Transverse colon (tissue), 4 donors: ENCODE results near the gene KIDINS220. TPM values are rescaled to one million over a fixed set of nuclear protein-coding genes. Genes with fewer than 3 reads are reported as not detected.

ENCODE experiments used
- DNase-seq: peaks from one replicate; pipeline ENCODE4 v3.0.0-alpha.2; 2019
- H3K27ac ChIP-seq, 4 donors: fragments of 200-600 bp; sonication (generic); 2 replicates each; pipeline ENCODE4 v1.5.1; 2016 to 2018; ENCODE audit warnings: inconsistent platforms in 4 of 4
- H3K27me3 ChIP-seq: fragments of 200-600 bp; sonication (generic); 2 replicates; pipeline ENCODE4 v1.5.1; 2017; ENCODE audit warnings: inconsistent platforms
- H3K36me3 ChIP-seq, 4 donors: fragments of 200-600 bp; sonication (generic); 2 replicates each; pipeline ENCODE4 v1.5.1; 2017 to 2019; ENCODE audit warnings: inconsistent platforms in 4 of 4
- H3K4me1 ChIP-seq, 4 donors: fragments of 200-600 bp; sonication (generic); 2 replicates each; pipeline ENCODE4 v1.5.1; 2017 to 2020; ENCODE audit warnings: inconsistent platforms in 4 of 4
- H3K4me3 ChIP-seq, 4 donors: fragments of 200-600 bp; sonication (generic); 1 replicate in 1 of 4; 2 replicates in 3 of 4; pipeline versions ENCODE4 v1.5.1 to v1.6.1; 2017 to 2019; ENCODE audit warnings: inconsistent platforms in 4 of 4
- H3K9me3 ChIP-seq, 2 donors: fragments of 200-600 bp; sonication (generic); 2 replicates each; pipeline ENCODE4 v1.5.1; 2017 to 2019; ENCODE audit warnings: inconsistent platforms in 2 of 2
- EP300 ChIP-seq: sonication (generic); formaldehyde crosslinking; IDR thresholded peaks from one replicate; pipeline ENCODE4 v1.6.1; 2017; ENCODE audit warnings: antibody characterized with exemption, low read depth
- POLR2A ChIP-seq: fragments of 450-650 bp; IDR thresholded peaks from one replicate; pipeline ENCODE4 v1.6.1; 2016; ENCODE audit warnings: antibody characterized with exemption, mild to moderate bottlenecking, moderate library complexity
- POLR2AphosphoS5 ChIP-seq, 3 donors: sonication (generic); formaldehyde crosslinking; IDR thresholded peaks; one replicate each; pipeline ENCODE4 v1.6.1; 2016; ENCODE audit warnings: antibody characterized with exemption in 3 of 3
- WGBS, 2 donors: methylation state at CpG; one replicate each; pipeline ENCODE4 v1.1.5; 2018; ENCODE audit warnings: low coverage in 1 of 2; 5-methylcytosine and 5-hydroxymethylcytosine counted together
- in situ Hi-C, 4 donors: fragments of 200-750 bp; cut with MboI; loops; one replicate each; pipeline versions ENCODE4 v1.15.0 to v1.15.1; 2017; ENCODE audit warnings: low sequenced_read_pairs in 3 of 4, low pct_ligation_motif_present in 1 of 4, low pct_unique_long_range_greater_than_20kb in 1 of 4
- intact Hi-C: fragments of 100-400 bp; cut with DNase I; formaldehyde crosslinking; loops from one replicate; pipeline ENCODE4 v1.15.1; 2023; ENCODE audit warnings: low total_unique reads
- total RNA-seq, 4 donors: library from RNA; depleted of rRNA; stranded (reverse); fragments of >200 nt; gene quantifications; one replicate each; pipeline ENCODE4 v1.1.0, GENCODE V29; 2016
- TF ChIP-seq, protein P1 (sequence below), 5 experiments: fragments of 200-600 bp in 3 of 5; fragments of 450-650 bp in 2 of 5; sonication (generic) in 3 of 5; IDR thresholded peaks; 1 replicate in 2 of 5; 2 replicates in 3 of 5; pipeline ENCODE4 v1.5.1; 2016 to 2017; ENCODE audit warnings: antibody characterized with exemption in 5 of 5, inconsistent platforms in 3 of 5, mild to moderate bottlenecking in 2 of 5, moderate library complexity in 1 of 5

The KIDINS220 gene
- total RNA-seq, 4 donors from 2014 or later = 79.3 to 110 (median 85.9) TPM

DNA sequence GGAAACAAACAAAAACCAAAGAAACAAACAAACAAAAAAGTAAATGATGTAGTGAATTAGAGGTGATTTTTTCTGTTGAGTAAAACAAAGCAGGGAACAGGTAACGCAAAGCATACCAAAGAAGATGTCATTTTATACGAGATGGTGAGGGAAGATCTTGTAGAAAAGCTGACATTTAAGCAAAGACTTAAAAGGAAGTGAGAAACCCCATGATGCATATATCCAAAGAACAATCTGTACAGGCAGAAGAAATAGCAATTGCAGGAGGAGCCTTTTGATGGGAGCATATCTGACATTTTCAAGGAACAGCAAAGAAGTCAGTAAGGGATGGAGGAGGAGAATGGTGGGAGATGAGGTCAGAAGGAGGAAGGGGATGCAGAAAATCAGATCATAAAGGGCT lies 63.0 kb downstream of the KIDINS220 start:
- 90 to 95% methylated on average over 2 of the region's 2 CpGs for WGBS, 2 donors

DNA sequence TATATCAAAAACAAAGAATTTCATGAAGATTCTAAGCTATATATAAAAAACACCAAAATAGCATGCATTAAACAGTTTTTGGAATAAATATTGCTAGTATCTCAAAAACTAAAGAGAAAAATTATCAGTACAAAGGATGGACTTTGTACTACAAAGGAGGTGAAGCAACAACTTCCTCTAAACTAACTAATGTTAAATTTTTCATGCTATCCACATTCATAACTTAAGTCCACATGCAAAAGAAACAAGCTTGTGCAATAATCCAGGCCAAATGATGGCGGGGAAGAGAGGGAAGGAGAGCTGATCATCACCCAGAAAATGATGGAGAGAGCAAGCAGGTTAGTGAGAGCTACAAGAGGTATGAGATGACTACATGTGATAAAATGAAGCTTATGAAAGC lies 70.1 kb downstream of the KIDINS220 start:
- in situ Hi-C loops (no loop called here), intact Hi-C loops (no loop called here)
- WGBS, 2 donors = 80 to 97% methylated on average over 1 of the region's 1 CpG
- Histone ChIP-seq H3K36me3 (peaks cover 0 to 29% (median 10%) of the 10 kb centered on the region in 4 donors), H3K4me1 (no peaks in the 10 kb centered on the region), H3K27ac (no peak overlapping the region), H3K9me3 (no peaks in the 10 kb centered on the region), H3K4me3 (no peak overlapping the region), H3K27me3 (no peaks in the 10 kb centered on the region)
- TF ChIP-seq POLR2A = no peak
- TF ChIP-seq, protein P1, sequence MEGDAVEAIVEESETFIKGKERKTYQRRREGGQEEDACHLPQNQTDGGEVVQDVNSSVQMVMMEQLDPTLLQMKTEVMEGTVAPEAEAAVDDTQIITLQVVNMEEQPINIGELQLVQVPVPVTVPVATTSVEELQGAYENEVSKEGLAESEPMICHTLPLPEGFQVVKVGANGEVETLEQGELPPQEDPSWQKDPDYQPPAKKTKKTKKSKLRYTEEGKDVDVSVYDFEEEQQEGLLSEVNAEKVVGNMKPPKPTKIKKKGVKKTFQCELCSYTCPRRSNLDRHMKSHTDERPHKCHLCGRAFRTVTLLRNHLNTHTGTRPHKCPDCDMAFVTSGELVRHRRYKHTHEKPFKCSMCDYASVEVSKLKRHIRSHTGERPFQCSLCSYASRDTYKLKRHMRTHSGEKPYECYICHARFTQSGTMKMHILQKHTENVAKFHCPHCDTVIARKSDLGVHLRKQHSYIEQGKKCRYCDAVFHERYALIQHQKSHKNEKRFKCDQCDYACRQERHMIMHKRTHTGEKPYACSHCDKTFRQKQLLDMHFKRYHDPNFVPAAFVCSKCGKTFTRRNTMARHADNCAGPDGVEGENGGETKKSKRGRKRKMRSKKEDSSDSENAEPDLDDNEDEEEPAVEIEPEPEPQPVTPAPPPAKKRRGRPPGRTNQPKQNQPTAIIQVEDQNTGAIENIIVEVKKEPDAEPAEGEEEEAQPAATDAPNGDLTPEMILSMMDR (IDR thresholded peaks at IDR 0.05) = no peak
- no peak for TF ChIP-seq EP300
- TF ChIP-seq POLR2AphosphoS5 (IDR thresholded peaks at IDR 0.05) = no peak
- DNase-seq = no peak

More for the DNA sequence above, 63.0 kb downstream of the KIDINS220 start:
- Histone ChIP-seq H3K27ac (no peak overlapping the region), H3K36me3 (peaks cover 0 to 71% (median 18%) of the 10 kb centered on the region in 4 donors), H3K27me3 (no peaks in the 10 kb centered on the region), H3K4me1 (no peaks in the 10 kb centered on the region), H3K9me3 (no peaks in the 10 kb centered on the region), H3K4me3 (no peak overlapping the region)
- intact Hi-C loops = no loop called here
- in situ Hi-C loops = no loop called here
- DNase-seq = no peak
- TF ChIP-seq, protein P1 (IDR thresholded peaks at IDR 0.05) = no peak
- TF ChIP-seq POLR2AphosphoS5 (IDR thresholded peaks at IDR 0.05) (no peak), POLR2A (no peak), EP300 (no peak)

DNA sequence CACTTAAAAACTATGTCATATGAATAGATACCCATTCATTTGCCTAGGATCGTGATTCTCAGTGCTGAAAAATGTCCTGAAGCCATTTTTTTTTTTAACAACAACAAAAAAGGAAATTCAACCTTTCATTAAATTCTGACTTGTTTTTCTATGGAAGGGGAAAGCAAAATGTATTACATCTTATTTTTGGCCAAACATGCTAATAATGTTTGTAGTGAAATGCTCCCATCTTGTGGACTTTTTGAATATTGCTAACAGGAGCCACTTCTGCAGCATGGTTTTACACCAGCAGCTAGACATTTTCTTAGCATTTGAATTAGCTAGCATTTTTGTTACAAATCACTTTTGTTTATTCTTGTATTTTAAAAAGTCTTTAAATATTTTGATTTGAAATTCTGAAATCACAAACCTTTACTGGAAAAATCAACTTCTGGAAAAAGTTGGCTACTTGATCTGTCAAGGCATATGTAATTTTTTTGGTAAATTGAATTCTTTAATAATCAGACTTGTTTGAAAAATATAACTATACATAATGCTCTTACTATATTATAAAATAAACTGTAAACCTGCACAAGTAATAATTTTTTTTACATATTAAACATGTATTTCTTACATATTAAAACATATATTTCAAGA lies 75.8 kb downstream of the KIDINS220 start:
- no peak for DNase-seq
- Histone ChIP-seq H3K4me3 (no peak overlapping the region), H3K4me1 (no peaks in the 10 kb centered on the region), H3K36me3 (peaks cover 0 to 8% (median 2%) of the 10 kb centered on the region in 4 donors), H3K9me3 (peaks cover 0 to under 1% of the 10 kb centered on the region in 2 donors), H3K27me3 (no peaks in the 10 kb centered on the region), H3K27ac (no peak overlapping the region)
- in situ Hi-C loops = no loop called here
- intact Hi-C loops = no loop called here
- 89 to 90% methylated on average over 1 of the region's 1 CpG for WGBS, 2 donors
- TF ChIP-seq, protein P1 (IDR thresholded peaks at IDR 0.05) = peak; percentile 41 to 65 (median 51)
- TF ChIP-seq EP300 = no peak

DNA sequence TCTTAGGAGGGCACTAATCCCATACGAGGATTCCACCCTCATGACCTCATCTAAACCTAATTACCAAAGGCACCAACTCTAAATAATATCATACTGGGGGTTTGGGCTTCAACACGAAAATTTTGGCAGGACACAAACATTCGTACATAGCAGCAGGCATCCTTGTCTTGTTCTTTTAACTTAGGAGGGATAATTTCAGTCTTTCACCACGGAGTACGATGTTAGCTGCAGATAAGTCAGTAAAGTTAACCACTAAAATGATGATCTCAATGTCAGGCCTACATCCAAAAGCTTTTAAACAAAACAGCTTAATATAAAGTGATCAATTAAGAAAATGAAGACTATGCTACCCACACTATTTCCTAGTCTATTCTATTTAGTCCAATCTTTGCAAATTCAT lies 80.7 kb downstream of the KIDINS220 start:
- Histone ChIP-seq H3K27me3 (no peaks in the 10 kb centered on the region), H3K36me3 (peaks cover 0 to 9% (median 0%) of the 10 kb centered on the region in 4 donors), H3K27ac (no peak overlapping the region), H3K4me1 (peaks cover 0 to 6% (median 0%) of the 10 kb centered on the region in 4 donors), H3K4me3 (no peak overlapping the region), H3K9me3 (peaks cover 0 to 9% of the 10 kb centered on the region in 2 donors)
- in situ Hi-C loops = no loop called here
- TF ChIP-seq EP300 = no peak
- TF ChIP-seq, protein P1 (IDR thresholded peaks at IDR 0.05) = no peak
- no peak for TF ChIP-seq POLR2A
- TF ChIP-seq POLR2AphosphoS5 (IDR thresholded peaks at IDR 0.05) = no peak
- no peak for DNase-seq
- 80 to 91% methylated on average over 1 to 5 of the region's 5 CpGs for WGBS, 2 donors
- intact Hi-C loops = no loop called here
